ENCODE data around the gene NUDCD3.

DNA sequence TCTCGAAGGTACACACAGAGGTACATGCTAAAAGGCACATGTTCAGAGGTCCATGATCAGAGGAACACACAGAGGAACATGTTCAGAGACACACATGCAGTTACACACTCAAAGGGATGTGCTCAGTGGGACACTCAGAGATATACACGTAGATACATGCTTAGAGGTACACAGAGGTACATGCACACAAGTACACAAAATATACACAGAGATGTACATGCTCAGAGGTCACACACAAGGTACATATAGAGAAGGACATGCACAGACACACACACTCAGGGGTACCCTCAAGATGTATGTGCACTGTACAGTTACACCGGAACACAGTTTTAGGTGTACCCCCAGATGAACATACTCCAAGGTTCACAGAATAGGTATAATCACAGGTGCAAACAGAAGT is 31.9 kb upstream of the NUDCD3 start:
- TF ChIP-seq CTCF (IDR thresholded peaks at IDR 0.05) (no peak), POLR2A (IDR thresholded peaks at IDR 0.05) (no peak)
